Ovary (tissue), 9 donors: Measurements from ENCODE around the gene HSPE1. TPM values are rescaled to one million over a fixed set of nuclear protein-coding genes. Genes with fewer than 3 reads are reported as not detected.

Experiments used
- DNase-seq, 5 donors: peaks; one replicate each; pipeline ENCODE4 v3.0.0-alpha.2; 2019 to 2020
- H3K27ac ChIP-seq, 2 donors: fragments of 200-600 bp; one replicate each; pipeline versions ENCODE4 v1.5.1 to v1.8.0; 2019 to 2022
- H3K27me3 ChIP-seq: fragments of 200-600 bp; one replicate; pipeline ENCODE4 v1.8.0; 2022
- H3K36me3 ChIP-seq: fragments of 200-600 bp; sonication (generic); one replicate; pipeline ENCODE4 v1.5.1; 2019
- H3K4me1 ChIP-seq: one replicate; pipeline ENCODE4 v1.8.1; 2013; ENCODE audit warnings: mild to moderate bottlenecking, moderate library complexity; ENCODE audit not compliant: insufficient read depth
- H3K4me3 ChIP-seq: fragments of 200-600 bp; sonication (generic); one replicate; pipeline ENCODE4 v1.5.1; 2017
- H3K9me3 ChIP-seq, 2 donors: fragments of 200-600 bp in 1 of 2; sonication (generic) in 1 of 2; one replicate each; pipeline versions ENCODE4 v1.5.1 to v1.8.1; 2013 to 2019; ENCODE audit warnings: mild to moderate bottlenecking in 1 of 2, moderate library complexity in 1 of 2
- CTCF ChIP-seq, 3 donors: fragments of 450-650 bp in 2 of 3; fragments of 200-600 bp in 1 of 3; IDR thresholded peaks; one replicate each; pipeline versions ENCODE4 v1.5.1 to v1.8.0; 2016 to 2022; ENCODE audit warnings: antibody characterized with exemption in 3 of 3, mild to moderate bottlenecking in 1 of 3
- EP300 ChIP-seq: sonication (generic); formaldehyde crosslinking; IDR thresholded peaks from one replicate; pipeline ENCODE4 v1.6.1; 2017; ENCODE audit warnings: antibody characterized with exemption
- POLR2A ChIP-seq: fragments of 450-650 bp; IDR thresholded peaks from one replicate; pipeline ENCODE4 v1.6.1; 2017; ENCODE audit warnings: antibody characterized with exemption, mild to moderate bottlenecking, moderate library complexity
- WGBS, 3 donors: extraction: QIAGEN DNeasy Blood & Tissue Kit in 1 of 3; methylation state at CpG; one replicate each; pipeline versions ENCODE4 v1.1.5 to v1.1.7; 2013 to 2017; 5-methylcytosine and 5-hydroxymethylcytosine counted together
- intact Hi-C, 4 donors: fragments of 100-400 bp; cut with DNase I; formaldehyde crosslinking; loops; one replicate each; pipeline versions ENCODE4 v1.11.0 to v1.15.1; 2022 to 2023
- polyA plus RNA-seq, 2 donors: library from polyadenylated mRNA; stranded (reverse); fragments of 200-250 nt in 1 of 2; fragments of 350-450 nt in 1 of 2; fragmentation: Illumina TruSeq in 1 of 2; extraction: RNeasy Lipid Tissue Mini Kit (QIAGEN cat#74804) in 1 of 2; gene quantifications; one replicate each; pipeline ENCODE4 v1.2.3, GENCODE V29; 2013 to 2014
- total RNA-seq, 7 donors: library from RNA; depleted of rRNA in 2 of 7; stranded (reverse); fragments of >200 nt in 2 of 7; fragmentation: NEBNext Ultra II Directional in 3 of 7; extraction: Animal tissue kit (Norgen Biotek cat#: 25700) in 3 of 7; gene quantifications; one replicate each; pipeline versions ENCODE4 v1.1.0 to v1.2.4, GENCODE V29; 2016 to 2023
- donor health status: DM: no; HTN: no; CAD: no; lungs with moderate emphysema.
- donor health status: DM: no; HTN: no; CAD: no.
- donor health status: Bipolar disorder and iron deficiency.
- donor health status: DM: yes; HTN: yes; CAD: no.
- donor health status: DM: no; HTN: no; CAD: no.
- donor health status: DM: yes; HTN: yes; CAD: no.

HSPE1 gene
- total and polyA plus RNA-seq, 9 donors = 57.8 to 128 (median 69.5) TPM

GRCh38 chr2:197495433-197496134 lies 4.6 kb upstream of the HSPE1 start:
- DNase-seq = no peak
- TF ChIP-seq CTCF (IDR thresholded peaks at IDR 0.05) (no peak), EP300 (no peak)
- intact Hi-C loops = loop anchor here in 2 of 4 donors (5.0 to 10.0 kb wide), 2 partner anchors 43 to 61 kb away; partner anchors contain the start of genes COQ10B (in 2 of the 2) and SF3B1 (in 1 of the 2)
- no peaks in the 10 kb centered on the region for H3K27me3 ChIP-seq
- WGBS, 3 donors = 86 to 89% (median 87%) methylated on average over 2 of the region's 2 CpGs
- no peak overlapping the region for H3K27ac ChIP-seq
- no peaks in the 10 kb centered on the region for H3K36me3 ChIP-seq
- no peak overlapping the region for H3K4me3 ChIP-seq
- H3K4me1 ChIP-seq = peaks cover 3% of the 10 kb centered on the region
- H3K9me3 ChIP-seq = no peaks in the 10 kb centered on the region

GRCh38 chr2:197496695-197497094 lies 3.5 kb upstream of the HSPE1 start:
- no peak for DNase-seq
- no peaks in the 10 kb centered on the region for H3K36me3 ChIP-seq
- TF ChIP-seq POLR2A = no peak
- TF ChIP-seq EP300 = no peak
- intact Hi-C loops = loop anchor here in 2 of 4 donors (5.0 to 10.0 kb wide), 2 partner anchors 44 to 62 kb away; partner anchors contain the start of genes COQ10B (in 2 of the 2) and SF3B1 (in 1 of the 2)
- no peaks in the 10 kb centered on the region for H3K27me3 ChIP-seq
- peak overlapping the region in 1 of 2 donors; percentile 34 for H3K27ac ChIP-seq
- H3K9me3 ChIP-seq = no peaks in the 10 kb centered on the region
- no peak overlapping the region for H3K4me3 ChIP-seq
- peaks cover 4% of the 10 kb centered on the region for H3K4me1 ChIP-seq

GRCh38 chr2:197497326-197497725 lies 2.9 kb upstream of the HSPE1 start:
- no peaks in the 10 kb centered on the region for H3K36me3 ChIP-seq
- H3K27me3 ChIP-seq = no peaks in the 10 kb centered on the region
- intact Hi-C loops = loop anchor here in 2 of 4 donors (5.0 to 10.0 kb wide), 2 partner anchors 45 to 63 kb away; partner anchors contain the start of genes COQ10B (in 2 of the 2) and SF3B1 (in 1 of the 2)
- H3K4me1 ChIP-seq = peaks cover 4% of the 10 kb centered on the region
- TF ChIP-seq CTCF (IDR thresholded peaks at IDR 0.05) = no peak
- no peak for TF ChIP-seq EP300
- TF ChIP-seq POLR2A = no peak
- H3K4me3 ChIP-seq = no peak overlapping the region
- DNase-seq = no peak
- WGBS, 3 donors = 5 to 18% (median 7%) methylated on average over 2 of the region's 2 CpGs
- H3K27ac ChIP-seq = no peak overlapping the region
- H3K9me3 ChIP-seq = no peaks in the 10 kb centered on the region

- Histone ChIP-seq H3K4me3 (peak overlapping the region; percentile 95), H3K27me3 (no peaks in the 10 kb centered on the region), H3K4me1 (peaks cover 4% of the 10 kb centered on the region), H3K36me3 (no peaks in the 10 kb centered on the region), H3K9me3 (no peaks in the 10 kb centered on the region), H3K27ac (peak overlapping the region; percentile 96 to 97)
- TF ChIP-seq CTCF (IDR thresholded peaks at IDR 0.05) (no peak), EP300 (no peak), POLR2A (no peak)
- intact Hi-C loops = loop anchor here in 2 of 4 donors (5.0 to 10.0 kb wide), 2 partner anchors 46 to 64 kb away; partner anchors contain the start of genes COQ10B (in 2 of the 2) and SF3B1 (in 1 of the 2)
- DNase-seq = no peak
- WGBS, 3 donors = 6 to 8% (median 7%) methylated on average over 14 of the region's 14 CpGs
Measured at GRCh38 chr2:197498235-197498936, 1.8 kb upstream of the HSPE1 start.
